H1 (cell line): ENCODE data around the gene FGF3. TPM values are rescaled to one million over a fixed set of nuclear protein-coding genes. Genes with fewer than 3 reads are reported as not detected.

Source experiments
- NANOG ChIP-seq: IDR thresholded peaks from 2 replicates; pipeline ENCODE4 v1.6.1; 2011; ENCODE audit warnings: low read length, low read depth, mild to moderate bottlenecking, inconsistent platforms; ENCODE audit not compliant: insufficient read depth, poor library complexity, severe bottlenecking
- polyA plus RNA-seq, 7 experiments: library from polyadenylated mRNA; depleted of rRNA in 3 of 7; stranded (reverse) in 5 of 7; unstranded in 2 of 7; fragments of >200 nt in 5 of 7; fragments of 200-250 nt in 2 of 7; gene quantifications; 1 replicate in 5 of 7; 2 replicates in 1 of 7; 4 replicates in 1 of 7; pipeline versions ENCODE4 v1.2.1 to v1.2.3, GENCODE V29; 2011 to 2013; ENCODE audit warnings: missing spikeins in 2 of 7, mixed read lengths in 2 of 7
- total RNA-seq: library from RNA; stranded (reverse); fragmentation: NEBNext Ultra II Directional; extraction: Animal tissue kit (Norgen Biotek cat#: 25700); gene quantifications from 2 replicates; pipeline ENCODE4 v1.2.1, GENCODE V29; 2021

The FGF3 gene
- total and polyA plus RNA-seq, 2 of the 8 experiments (the other 6 are each of a cell fraction or from before 2014, with no cell fraction given), result not detected

DNA sequence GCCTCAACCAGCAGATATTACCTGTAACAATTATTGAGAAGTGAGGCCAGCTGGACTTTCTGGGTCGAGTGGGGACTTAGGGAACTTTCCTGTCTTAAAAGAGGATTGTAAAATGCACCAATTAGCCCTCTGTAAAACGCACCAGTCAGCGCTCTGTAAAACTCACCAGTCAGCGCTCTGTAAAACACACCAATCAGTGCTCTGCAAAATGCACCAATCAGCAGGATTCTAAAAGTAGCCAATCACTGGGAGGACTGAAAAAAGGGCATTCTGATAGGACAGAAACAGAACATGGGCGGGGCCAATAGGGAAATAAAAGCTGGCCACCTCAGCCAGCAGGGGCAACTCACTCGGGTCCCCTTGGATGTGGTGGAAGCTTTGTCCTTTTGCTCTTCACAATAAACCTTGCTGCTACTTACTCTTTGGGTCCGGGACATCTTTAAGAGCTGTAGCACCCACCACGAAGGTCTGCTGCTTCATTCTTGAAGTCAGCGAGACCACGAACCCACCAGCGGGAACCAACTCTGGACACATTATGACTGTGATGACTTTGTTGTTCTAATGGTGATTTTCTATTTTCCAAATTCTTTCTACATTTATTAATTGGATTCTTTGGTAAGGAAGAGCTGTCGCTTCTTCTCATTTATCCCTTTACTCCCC, 40.2 kb upstream of the FGF3 start (continued):
- TF ChIP-seq NANOG, result no peak
